Spinal cord (tissue), 10 donors: Measurements from ENCODE around the gene AFF3. TPM values are rescaled to one million over a fixed set of nuclear protein-coding genes. Genes with fewer than 3 reads are reported as not detected.

Experiments used
- DNase-seq, 6 donors: peaks; one replicate each; pipeline versions ENCODE4 v3.0.0 to v3.0.0-alpha.2; 2013 to 2015; ENCODE audit warnings: low spot score in 6 of 6, low read depth in 4 of 6
- H3K27ac ChIP-seq: one replicate; pipeline ENCODE4 v1.5.1; 2013; ENCODE audit warnings: low read depth, low read length, control low read depth
- H3K27me3 ChIP-seq: one replicate; pipeline ENCODE4 v1.6.1; 2013; ENCODE audit warnings: low read length; ENCODE audit not compliant: control insufficient read depth, insufficient read depth
- H3K36me3 ChIP-seq: one replicate; pipeline ENCODE4 v1.6.1; 2013; ENCODE audit warnings: low read length; ENCODE audit not compliant: control insufficient read depth, insufficient read depth
- H3K4me1 ChIP-seq: one replicate; pipeline ENCODE4 v1.6.1; 2013; ENCODE audit warnings: low read length; ENCODE audit not compliant: control insufficient read depth, insufficient read depth
- H3K4me3 ChIP-seq: one replicate; pipeline ENCODE4 v1.5.1; 2013; ENCODE audit warnings: low read depth, low read length, control low read depth
- H3K9me3 ChIP-seq: one replicate; pipeline ENCODE4 v1.6.1; 2013; ENCODE audit warnings: low read length; ENCODE audit not compliant: control insufficient read depth, insufficient read depth
- WGBS: methylation state at CpG from one replicate; pipeline ENCODE4 v1.1.5; 2013; ENCODE audit warnings: missing lambda C conversion rate; ENCODE audit not compliant: insufficient coverage; 5-methylcytosine and 5-hydroxymethylcytosine counted together
- polyA plus RNA-seq, 2 donors: library from polyadenylated mRNA; unstranded; fragments of 120-200 nt; gene quantifications; one replicate each; pipeline ENCODE4 v1.2.1, GENCODE V29; 2013; ENCODE audit not compliant: insufficient read length in 2 of 2
- total RNA-seq, 2 donors: library from RNA; depleted of rRNA in 1 of 2; stranded (reverse); fragments of 120-200 nt in 1 of 2; fragments of >200 nt in 1 of 2; gene quantifications; one replicate each; pipeline versions ENCODE4 v1.2.3 to v1.2.4, GENCODE V29; 2013 to 2014
- donor health status: healthy.

Gene AFF3
- total and polyA plus RNA-seq, 4 donors: 31.5 to 44.6 (median 42.4) TPM

DNA sequence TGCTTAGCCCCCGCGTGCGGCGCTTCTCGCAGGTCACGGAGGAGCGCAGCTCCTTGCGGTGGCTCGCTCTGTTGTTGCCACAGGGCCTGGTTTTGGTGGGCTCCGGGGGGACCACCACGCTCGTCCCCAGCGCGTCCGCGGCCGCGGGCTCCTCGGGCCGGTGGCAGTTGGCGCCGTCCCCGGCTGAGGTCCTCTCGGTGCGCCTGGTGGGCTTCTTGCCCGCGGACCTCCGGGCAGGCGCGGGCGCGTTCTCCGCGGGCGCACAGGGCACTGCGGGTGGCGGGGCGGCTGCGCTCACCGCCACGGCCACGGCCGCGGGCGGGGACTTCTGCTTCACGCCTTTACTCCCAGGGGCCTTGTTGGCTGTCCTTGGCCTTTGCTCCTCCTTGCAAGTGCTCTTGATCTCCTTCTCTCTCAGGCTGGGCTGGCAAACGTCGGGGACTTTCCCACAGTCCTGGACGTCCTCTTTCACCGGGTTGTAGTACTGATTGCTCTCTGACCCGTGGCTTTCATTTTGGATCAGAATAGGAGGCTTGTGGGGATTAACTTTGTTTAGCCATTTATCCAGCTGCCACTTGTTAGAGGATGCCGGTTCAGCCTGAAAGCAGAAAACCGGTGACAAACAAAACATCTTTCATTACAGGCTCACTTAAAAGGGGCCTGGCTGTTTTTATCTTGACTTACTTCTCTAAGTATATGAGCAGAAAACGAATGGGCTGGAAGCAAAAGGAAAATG lies 548.5 kb downstream of the AFF3 start:
- Histone ChIP-seq H3K36me3 (peaks cover 21% of the 10 kb centered on the region), H3K27me3 (no peaks in the 10 kb centered on the region), H3K4me3 (no peak overlapping the region), H3K4me1 (peaks cover 12% of the 10 kb centered on the region), H3K27ac (no peak overlapping the region), H3K9me3 (no peaks in the 10 kb centered on the region)
- 82% methylated on average over 47 of the region's 54 CpGs for WGBS
- no peak for DNase-seq

- Histone ChIP-seq H3K36me3 (peaks cover 24% of the 10 kb centered on the region), H3K27ac (no peak overlapping the region), H3K4me3 (no peak overlapping the region), H3K27me3 (no peaks in the 10 kb centered on the region), H3K9me3 (no peaks in the 10 kb centered on the region), H3K4me1 (peaks cover 17% of the 10 kb centered on the region)
- no peak for DNase-seq
- WGBS: no CpG with 5 or more reads among the region's 3 CpGs
Observed at GRCh38 chr2:99576775-99577174, 565.6 kb downstream of the AFF3 start.

DNA sequence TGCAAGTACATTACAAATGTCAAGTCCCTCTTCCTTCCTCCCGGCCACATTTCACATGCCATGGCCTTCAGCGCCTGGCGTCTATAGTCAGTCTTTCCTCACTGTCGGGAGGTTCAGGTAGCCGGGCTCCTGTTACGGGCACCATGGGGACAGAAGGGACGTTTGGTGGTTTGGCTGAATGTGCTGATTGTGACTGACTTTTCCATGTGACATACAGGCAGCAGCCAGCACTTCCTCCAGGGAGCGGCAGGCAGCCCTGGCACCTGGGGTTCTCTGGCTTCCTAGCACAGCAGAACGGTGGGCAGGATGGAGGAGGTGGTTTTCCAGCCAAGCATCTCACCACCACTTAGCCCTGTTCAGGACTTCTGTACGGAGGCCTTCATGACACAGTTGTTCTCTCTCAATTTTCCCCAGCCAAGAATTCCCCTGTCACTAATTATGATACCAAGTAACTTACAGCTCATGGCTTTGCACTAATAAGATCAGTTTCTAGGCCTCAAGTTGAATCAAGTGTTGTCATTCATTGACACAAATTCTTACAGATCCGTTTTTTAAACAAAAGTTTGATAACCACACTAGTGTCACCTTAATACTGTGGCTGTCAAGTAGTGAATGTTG lies 568.6 kb downstream of the AFF3 start:
- Histone ChIP-seq H3K27ac (peak overlapping the region; percentile 65), H3K27me3 (no peaks in the 10 kb centered on the region)
- WGBS: 51% methylated on average over 2 of the region's 11 CpGs

GRCh38 chr2:99572373-99573164 lies 569.8 kb downstream of the AFF3 start:
- Histone ChIP-seq H3K4me3 (no peak overlapping the region), H3K9me3 (no peaks in the 10 kb centered on the region), H3K4me1 (peaks cover 33% of the 10 kb centered on the region), H3K27me3 (no peaks in the 10 kb centered on the region), H3K36me3 (peaks cover 8% of the 10 kb centered on the region), H3K27ac (peak overlapping the region; percentile 65)
- peak in 3 of 6 donors; percentile 53 to 95 (median 84) for DNase-seq
- 10% methylated on average over 4 of the region's 13 CpGs for WGBS

More for the DNA sequence above, 568.6 kb downstream of the AFF3 start:
- peaks cover 14% of the 10 kb centered on the region for H3K36me3 ChIP-seq
- H3K4me1 ChIP-seq: peaks cover 33% of the 10 kb centered on the region
- no peak overlapping the region for H3K4me3 ChIP-seq
- peak in 1 of 6 donors; percentile 61 for DNase-seq
- H3K9me3 ChIP-seq: no peaks in the 10 kb centered on the region

GRCh38 chr2:99571954-99572353 lies 570.4 kb downstream of the AFF3 start:
- peaks cover 6% of the 10 kb centered on the region for H3K36me3 ChIP-seq
- no peaks in the 10 kb centered on the region for H3K9me3 ChIP-seq
- H3K4me3 ChIP-seq: no peak overlapping the region
- WGBS: 20% methylated on average over 1 of the region's 2 CpGs
- peak in 1 of 6 donors; percentile 78 for DNase-seq
- H3K4me1 ChIP-seq: peaks cover 33% of the 10 kb centered on the region
- peak overlapping the region; percentile 65 for H3K27ac ChIP-seq
- H3K27me3 ChIP-seq: no peaks in the 10 kb centered on the region

DNA sequence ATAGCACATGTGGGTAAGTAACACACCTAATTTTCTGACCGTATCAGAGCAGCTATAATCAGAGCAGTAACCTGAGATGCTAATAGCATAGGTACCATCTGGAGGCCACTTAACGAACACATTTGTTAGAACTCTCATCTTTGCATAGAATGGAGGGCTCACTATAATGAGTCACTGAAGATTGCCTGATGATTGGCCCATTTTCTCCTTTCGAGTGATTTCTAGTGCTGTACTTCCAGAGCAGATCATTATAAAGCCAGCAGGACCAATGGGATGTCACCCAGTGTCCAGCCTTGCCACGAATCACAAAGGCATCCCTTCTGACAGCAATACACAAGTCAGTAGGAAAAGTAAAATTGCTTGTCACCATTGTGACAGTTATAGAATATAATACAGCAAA lies 570.9 kb downstream of the AFF3 start:
- Histone ChIP-seq H3K4me3 (no peak overlapping the region), H3K9me3 (no peaks in the 10 kb centered on the region), H3K27me3 (no peaks in the 10 kb centered on the region), H3K4me1 (peaks cover 33% of the 10 kb centered on the region), H3K36me3 (peaks cover 4% of the 10 kb centered on the region), H3K27ac (peak overlapping the region; percentile 62)
- peak in 2 of 6 donors; percentile 27 to 93 for DNase-seq
- WGBS: 42% methylated on average over 3 of the region's 4 CpGs

GRCh38 chr2:99571021-99571420 lies 571.4 kb downstream of the AFF3 start:
- DNase-seq: peak in 2 of 6 donors; percentile 76 to 87
- Histone ChIP-seq H3K9me3 (no peaks in the 10 kb centered on the region), H3K4me1 (peaks cover 33% of the 10 kb centered on the region), H3K27ac (no peak overlapping the region), H3K27me3 (no peaks in the 10 kb centered on the region), H3K4me3 (no peak overlapping the region), H3K36me3 (peaks cover 4% of the 10 kb centered on the region)
- 33% methylated on average over 1 of the region's 4 CpGs for WGBS

DNA sequence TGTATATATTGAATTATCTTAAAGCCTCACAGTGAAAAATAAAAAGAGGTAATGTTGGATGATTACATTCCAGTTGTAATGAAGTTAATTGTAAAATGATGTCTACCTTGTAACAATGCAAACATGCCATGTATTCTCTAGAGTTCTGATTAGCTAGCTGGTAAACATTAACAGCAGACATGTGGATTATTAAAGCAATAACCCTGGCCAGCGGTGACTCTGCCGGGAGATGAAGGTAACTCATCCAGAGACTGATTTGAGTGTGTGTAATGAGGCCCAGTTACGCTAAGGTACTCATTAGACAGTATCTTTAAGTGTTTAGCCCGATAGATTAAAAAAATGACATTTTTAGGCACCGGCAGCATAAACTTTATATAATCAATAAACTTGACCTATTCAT lies 573.0 kb downstream of the AFF3 start:
- H3K9me3 ChIP-seq: no peaks in the 10 kb centered on the region
- no peak overlapping the region for H3K4me3 ChIP-seq
- no peaks in the 10 kb centered on the region for H3K27me3 ChIP-seq
- peaks cover 7% of the 10 kb centered on the region for H3K36me3 ChIP-seq
- no peak overlapping the region for H3K27ac ChIP-seq
- WGBS: no CpG with 5 or more reads among the region's 5 CpGs
- DNase-seq: peak in 1 of 6 donors; percentile 73
- H3K4me1 ChIP-seq: peaks cover 29% of the 10 kb centered on the region

- 57% methylated on average over 2 of the region's 7 CpGs for WGBS
- no peak for DNase-seq
- Histone ChIP-seq H3K4me1 (peaks cover 4% of the 10 kb centered on the region), H3K27ac (no peak overlapping the region), H3K9me3 (no peaks in the 10 kb centered on the region), H3K27me3 (no peaks in the 10 kb centered on the region), H3K4me3 (no peak overlapping the region), H3K36me3 (peaks cover 7% of the 10 kb centered on the region)
Observed at GRCh38 chr2:99565227-99565626, 577.2 kb downstream of the AFF3 start.
